Measurements from ENCODE around the gene PLD4.

PLD4 gene

DNA sequence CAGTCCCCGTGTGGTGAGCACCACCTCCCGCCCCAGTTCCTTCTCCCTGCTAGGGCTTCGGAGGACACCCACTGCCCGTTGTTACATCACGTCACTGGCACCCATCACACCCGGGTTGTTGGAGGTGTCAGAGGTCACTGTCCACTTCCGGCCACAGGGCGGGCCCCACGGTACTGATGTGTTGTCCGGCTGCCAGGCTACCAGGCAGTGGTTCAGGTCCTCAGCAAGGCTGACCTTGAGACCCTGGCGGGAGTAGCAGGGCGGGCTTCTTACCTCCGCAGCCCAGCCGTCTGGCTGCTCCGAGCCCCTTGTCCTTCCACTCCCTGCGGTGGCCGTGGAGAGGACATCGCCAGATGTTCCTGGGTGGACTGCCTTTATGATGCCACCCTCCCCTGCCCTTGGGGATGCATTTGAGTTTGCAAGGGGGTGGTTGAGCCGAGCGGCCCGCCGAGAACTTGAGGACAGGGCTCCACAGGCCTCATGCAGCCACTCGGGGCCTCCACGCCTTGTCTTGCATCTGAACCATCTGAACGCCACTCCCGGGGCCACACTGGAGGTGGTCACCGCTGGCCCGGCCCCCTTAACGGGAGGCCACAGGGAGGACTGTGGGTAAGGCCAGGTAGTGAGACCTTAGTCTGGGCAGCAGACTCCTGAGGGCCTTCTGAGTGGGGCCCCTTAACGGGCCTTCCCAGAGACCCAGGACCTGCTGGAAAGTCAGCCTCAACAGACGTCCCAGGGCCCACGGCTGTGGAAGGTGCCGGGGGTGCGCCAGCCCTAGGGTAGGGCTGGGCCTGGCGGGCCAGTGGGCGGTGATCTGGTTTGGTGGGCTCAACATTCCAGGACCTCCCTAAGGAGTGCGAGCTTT lies 27.1 kb upstream of the PLD4 start:
- TF ChIP-seq, protein P1, sequence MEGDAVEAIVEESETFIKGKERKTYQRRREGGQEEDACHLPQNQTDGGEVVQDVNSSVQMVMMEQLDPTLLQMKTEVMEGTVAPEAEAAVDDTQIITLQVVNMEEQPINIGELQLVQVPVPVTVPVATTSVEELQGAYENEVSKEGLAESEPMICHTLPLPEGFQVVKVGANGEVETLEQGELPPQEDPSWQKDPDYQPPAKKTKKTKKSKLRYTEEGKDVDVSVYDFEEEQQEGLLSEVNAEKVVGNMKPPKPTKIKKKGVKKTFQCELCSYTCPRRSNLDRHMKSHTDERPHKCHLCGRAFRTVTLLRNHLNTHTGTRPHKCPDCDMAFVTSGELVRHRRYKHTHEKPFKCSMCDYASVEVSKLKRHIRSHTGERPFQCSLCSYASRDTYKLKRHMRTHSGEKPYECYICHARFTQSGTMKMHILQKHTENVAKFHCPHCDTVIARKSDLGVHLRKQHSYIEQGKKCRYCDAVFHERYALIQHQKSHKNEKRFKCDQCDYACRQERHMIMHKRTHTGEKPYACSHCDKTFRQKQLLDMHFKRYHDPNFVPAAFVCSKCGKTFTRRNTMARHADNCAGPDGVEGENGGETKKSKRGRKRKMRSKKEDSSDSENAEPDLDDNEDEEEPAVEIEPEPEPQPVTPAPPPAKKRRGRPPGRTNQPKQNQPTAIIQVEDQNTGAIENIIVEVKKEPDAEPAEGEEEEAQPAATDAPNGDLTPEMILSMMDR (IDR thresholded peaks at IDR 0.05; ENCODE audit: insufficient read depth, low read length, poor library complexity, severe bottlenecking), result no peak
- TF ChIP-seq EZH2phosphoT487 (conservative IDR thresholded peaks at IDR 0.05; ENCODE audit: low read length), result no peak
- H3K4me2 ChIP-seq (ENCODE audit: low read depth, low read length, poor library complexity, severe bottlenecking), result no peak overlapping the region
- no peak overlapping the region for H3K4me3 ChIP-seq (ENCODE audit: insufficient read depth, low read length, poor library complexity, severe bottlenecking)
- no peak overlapping the region for H3K27ac ChIP-seq (ENCODE audit: low read depth, low read length)
- no peaks in the 10 kb centered on the region for H3K9me2 ChIP-seq (replicated peaks; ENCODE audit: insufficient read depth, low read length)
- H3K9ac ChIP-seq (ENCODE audit: low read length), result no peak overlapping the region
- H2AFZ ChIP-seq (ENCODE audit: low read depth, low read length, severe bottlenecking), result no peak overlapping the region
- no peaks in the 10 kb centered on the region for H4K20me1 ChIP-seq (ENCODE audit: low read depth, low read length)
- no peaks in the 10 kb centered on the region for H3F3A ChIP-seq (ENCODE audit: insufficient read depth)
- H3K27me3 ChIP-seq (ENCODE audit: low read length), result no peaks in the 10 kb centered on the region
- H3K36me3 ChIP-seq (ENCODE audit: low read length), result no peaks in the 10 kb centered on the region
- no peaks in the 10 kb centered on the region for H3K9me3 ChIP-seq (ENCODE audit: insufficient read depth, low read length)
- no peaks in the 10 kb centered on the region for H3K79me2 ChIP-seq (ENCODE audit: insufficient read depth, low read length)

DNA sequence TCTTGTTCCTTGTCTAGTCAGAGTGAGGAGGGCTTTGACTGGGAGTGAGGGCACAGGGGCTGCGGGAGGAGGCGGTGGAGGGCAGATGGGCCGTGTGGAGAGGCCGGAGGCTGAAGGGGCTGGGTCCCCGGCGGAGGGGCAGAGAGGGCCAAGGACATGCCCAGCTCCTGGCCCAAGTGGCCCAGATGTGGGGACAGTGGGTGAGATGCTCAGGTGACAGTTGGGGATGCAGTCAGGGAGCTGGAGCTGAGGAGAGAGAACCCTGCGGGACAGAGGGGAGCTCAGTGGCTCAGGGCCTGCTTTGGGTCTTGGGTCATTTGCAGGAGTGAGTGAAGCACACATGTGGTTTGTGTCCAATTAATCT lies 26.5 kb upstream of the PLD4 start:
- no peaks in the 10 kb centered on the region for H3K27me3 ChIP-seq (ENCODE audit: low read length)
- H4K20me1 ChIP-seq (ENCODE audit: low read depth, low read length), result no peaks in the 10 kb centered on the region
- no peak overlapping the region for H3K4me2 ChIP-seq (ENCODE audit: low read depth, low read length, poor library complexity, severe bottlenecking)
- H2AFZ ChIP-seq (ENCODE audit: low read depth, low read length, severe bottlenecking), result no peak overlapping the region
- no peak overlapping the region for H3K4me3 ChIP-seq (ENCODE audit: insufficient read depth, low read length, poor library complexity, severe bottlenecking)
- TF ChIP-seq EZH2phosphoT487 (conservative IDR thresholded peaks at IDR 0.05; ENCODE audit: low read length), result no peak
- TF ChIP-seq, protein P1 (IDR thresholded peaks at IDR 0.05; ENCODE audit: insufficient read depth, low read length, poor library complexity, severe bottlenecking), result no peak
- no peaks in the 10 kb centered on the region for H3K79me2 ChIP-seq (ENCODE audit: insufficient read depth, low read length)
- H3K9me3 ChIP-seq (ENCODE audit: insufficient read depth, low read length), result no peaks in the 10 kb centered on the region
- H3K36me3 ChIP-seq (ENCODE audit: low read length), result no peaks in the 10 kb centered on the region
- H3K9me2 ChIP-seq (replicated peaks; ENCODE audit: insufficient read depth, low read length), result no peaks in the 10 kb centered on the region
- H3K9ac ChIP-seq (ENCODE audit: low read length), result no peak overlapping the region
- H3F3A ChIP-seq (ENCODE audit: insufficient read depth), result no peaks in the 10 kb centered on the region
- no peak overlapping the region for H3K27ac ChIP-seq (ENCODE audit: low read depth, low read length)

DNA sequence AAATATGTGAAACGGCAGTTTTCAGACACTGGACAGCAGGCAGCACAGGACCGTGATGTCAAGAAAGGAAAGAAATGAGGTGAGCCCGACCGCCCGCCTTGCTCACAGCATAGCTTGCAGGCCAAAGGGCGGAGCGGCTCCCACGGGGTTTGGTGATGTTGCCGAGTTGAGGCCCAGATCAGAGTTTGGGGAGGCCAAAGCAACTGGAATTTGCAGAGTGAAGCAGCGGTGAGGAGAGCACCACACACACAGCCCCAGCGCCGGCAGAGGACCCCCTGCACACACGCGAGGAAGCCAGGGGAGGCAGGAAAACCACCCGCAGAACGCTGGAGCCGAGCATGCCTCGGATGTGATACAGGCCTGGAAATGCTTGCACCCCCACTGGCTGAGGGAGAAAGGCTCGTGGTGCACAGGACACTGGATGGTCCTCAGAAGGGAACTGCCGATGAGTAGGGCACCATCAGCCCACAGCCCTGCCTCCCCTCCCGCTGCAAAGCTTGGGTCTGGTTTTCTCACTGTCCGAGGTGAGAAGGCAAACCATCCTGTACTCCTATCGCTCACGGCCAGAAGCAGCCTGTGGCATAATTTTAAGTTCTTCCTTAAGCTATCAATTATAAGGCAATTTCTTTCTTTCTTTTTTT lies 25.7 kb upstream of the PLD4 start:
- Histone ChIP-seq H3K9me3 (ENCODE audit: insufficient read depth, low read length) (no peaks in the 10 kb centered on the region), H3K79me2 (ENCODE audit: insufficient read depth, low read length) (no peaks in the 10 kb centered on the region), H3K4me2 (ENCODE audit: low read depth, low read length, poor library complexity, severe bottlenecking) (no peak overlapping the region), H3F3A (ENCODE audit: insufficient read depth) (no peaks in the 10 kb centered on the region), H3K4me3 (ENCODE audit: insufficient read depth, low read length, poor library complexity, severe bottlenecking) (no peak overlapping the region), H3K9me2 (replicated peaks; ENCODE audit: insufficient read depth, low read length) (no peaks in the 10 kb centered on the region), H3K27me3 (ENCODE audit: low read length) (no peaks in the 10 kb centered on the region), H2AFZ (ENCODE audit: low read depth, low read length, severe bottlenecking) (no peak overlapping the region), H3K27ac (ENCODE audit: low read depth, low read length) (no peak overlapping the region), H3K9ac (ENCODE audit: low read length) (no peak overlapping the region), H3K36me3 (ENCODE audit: low read length) (no peaks in the 10 kb centered on the region), H4K20me1 (ENCODE audit: low read depth, low read length) (no peaks in the 10 kb centered on the region)
- TF ChIP-seq EZH2phosphoT487 (conservative IDR thresholded peaks at IDR 0.05; ENCODE audit: low read length), result no peak
- TF ChIP-seq, protein P1 (IDR thresholded peaks at IDR 0.05; ENCODE audit: insufficient read depth, low read length, poor library complexity, severe bottlenecking), result no peak
